Vagina (tissue), 2 donors: ENCODE results near the gene ARHGAP23.

Experiments used
- POLR2A ChIP-seq, 2 donors: fragments of 450-650 bp; IDR thresholded peaks; one replicate each; pipeline ENCODE4 v1.6.1; 2017; ENCODE audit warnings: antibody characterized with exemption in 2 of 2, mild to moderate bottlenecking in 2 of 2, moderate library complexity in 2 of 2
- TF ChIP-seq, protein P1 (sequence below), 3 experiments: fragments of 450-650 bp in 2 of 3; fragments of 200-600 bp in 1 of 3; sonication (generic) in 1 of 3; IDR thresholded peaks; one replicate each; pipeline ENCODE4 v1.5.1; 2017 to 2019; ENCODE audit warnings: antibody characterized with exemption in 3 of 3, mild to moderate bottlenecking in 2 of 3, moderate library complexity in 2 of 3

DNA sequence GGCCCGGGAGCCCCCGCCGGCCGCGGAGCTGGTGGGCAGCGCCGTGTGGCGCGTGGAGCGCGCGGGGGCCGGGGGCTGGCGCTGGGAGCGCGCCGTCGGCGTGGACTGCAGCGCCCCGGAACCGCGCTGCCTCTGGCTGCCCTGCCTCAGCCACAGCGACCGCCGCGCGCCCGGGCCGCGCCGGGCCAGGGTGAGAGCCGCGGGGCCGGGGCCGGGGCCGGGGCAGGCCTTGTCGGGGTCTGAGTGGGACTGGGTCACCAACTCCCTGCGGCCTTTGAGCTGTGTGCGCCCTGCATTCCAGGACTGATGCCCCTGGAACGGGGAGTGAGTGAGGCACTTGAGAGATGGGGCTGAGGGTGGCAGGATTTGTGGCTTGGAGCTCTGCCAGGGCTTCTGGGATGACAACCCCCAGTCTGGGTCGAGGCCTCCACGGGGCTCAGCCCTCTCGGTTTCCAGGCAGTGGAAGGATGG lies 25.7 kb downstream of the ARHGAP23 start:
- TF ChIP-seq, protein P1, sequence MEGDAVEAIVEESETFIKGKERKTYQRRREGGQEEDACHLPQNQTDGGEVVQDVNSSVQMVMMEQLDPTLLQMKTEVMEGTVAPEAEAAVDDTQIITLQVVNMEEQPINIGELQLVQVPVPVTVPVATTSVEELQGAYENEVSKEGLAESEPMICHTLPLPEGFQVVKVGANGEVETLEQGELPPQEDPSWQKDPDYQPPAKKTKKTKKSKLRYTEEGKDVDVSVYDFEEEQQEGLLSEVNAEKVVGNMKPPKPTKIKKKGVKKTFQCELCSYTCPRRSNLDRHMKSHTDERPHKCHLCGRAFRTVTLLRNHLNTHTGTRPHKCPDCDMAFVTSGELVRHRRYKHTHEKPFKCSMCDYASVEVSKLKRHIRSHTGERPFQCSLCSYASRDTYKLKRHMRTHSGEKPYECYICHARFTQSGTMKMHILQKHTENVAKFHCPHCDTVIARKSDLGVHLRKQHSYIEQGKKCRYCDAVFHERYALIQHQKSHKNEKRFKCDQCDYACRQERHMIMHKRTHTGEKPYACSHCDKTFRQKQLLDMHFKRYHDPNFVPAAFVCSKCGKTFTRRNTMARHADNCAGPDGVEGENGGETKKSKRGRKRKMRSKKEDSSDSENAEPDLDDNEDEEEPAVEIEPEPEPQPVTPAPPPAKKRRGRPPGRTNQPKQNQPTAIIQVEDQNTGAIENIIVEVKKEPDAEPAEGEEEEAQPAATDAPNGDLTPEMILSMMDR (IDR thresholded peaks at IDR 0.05), result no peak
- TF ChIP-seq POLR2A (IDR thresholded peaks at IDR 0.05), result no peak
